Epidermal melanocyte (primary cell): Measurements from ENCODE around the gene DCLK2.

Experiments used
- DNase-seq: peaks from one replicate; pipeline ENCODE4 v3.0.0; 2011; ENCODE audit warnings: low spot score; ENCODE audit not compliant: insufficient read length

The DCLK2 gene

DNA sequence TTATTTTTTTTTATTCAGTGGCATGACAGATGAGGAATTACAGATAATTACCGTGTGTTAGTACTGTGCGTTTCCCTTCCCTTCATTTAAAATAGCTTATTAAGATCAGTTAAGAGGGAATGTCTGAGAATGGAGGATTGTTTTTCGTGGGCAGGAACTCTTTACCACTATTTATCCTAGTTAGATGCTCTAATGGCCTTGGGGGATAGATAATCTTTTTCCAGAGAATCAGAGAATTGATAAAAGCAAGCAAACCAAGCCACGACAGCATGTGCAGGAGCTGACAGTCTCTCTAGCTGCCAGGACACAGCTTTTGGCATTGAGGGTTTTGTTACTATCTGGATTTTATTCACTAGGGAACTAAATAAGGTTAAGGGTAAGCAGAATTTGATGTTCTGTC, 128.7 kb downstream of the DCLK2 start:
- no peak for DNase-seq

DNA sequence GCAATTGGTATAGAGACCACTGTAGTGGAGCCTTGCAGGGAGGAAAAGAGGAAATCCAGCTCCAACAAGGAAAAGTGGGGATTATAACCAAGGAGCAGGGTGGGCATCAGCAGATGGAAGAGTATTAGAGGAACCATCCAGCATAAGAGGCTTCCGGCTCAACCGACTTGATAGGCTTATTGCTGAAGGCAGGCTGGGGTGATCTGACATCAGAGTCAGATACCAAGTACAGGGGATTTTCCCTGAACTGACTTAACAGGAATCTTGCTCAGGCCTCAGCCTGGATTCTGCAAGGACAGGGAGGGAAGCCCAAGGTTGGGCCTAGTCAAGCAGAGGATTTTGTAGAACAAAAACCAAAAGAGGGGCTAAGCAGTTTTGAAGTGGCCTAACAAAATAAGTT, 129.6 kb downstream of the DCLK2 start:
- DNase-seq: no peak

DNA sequence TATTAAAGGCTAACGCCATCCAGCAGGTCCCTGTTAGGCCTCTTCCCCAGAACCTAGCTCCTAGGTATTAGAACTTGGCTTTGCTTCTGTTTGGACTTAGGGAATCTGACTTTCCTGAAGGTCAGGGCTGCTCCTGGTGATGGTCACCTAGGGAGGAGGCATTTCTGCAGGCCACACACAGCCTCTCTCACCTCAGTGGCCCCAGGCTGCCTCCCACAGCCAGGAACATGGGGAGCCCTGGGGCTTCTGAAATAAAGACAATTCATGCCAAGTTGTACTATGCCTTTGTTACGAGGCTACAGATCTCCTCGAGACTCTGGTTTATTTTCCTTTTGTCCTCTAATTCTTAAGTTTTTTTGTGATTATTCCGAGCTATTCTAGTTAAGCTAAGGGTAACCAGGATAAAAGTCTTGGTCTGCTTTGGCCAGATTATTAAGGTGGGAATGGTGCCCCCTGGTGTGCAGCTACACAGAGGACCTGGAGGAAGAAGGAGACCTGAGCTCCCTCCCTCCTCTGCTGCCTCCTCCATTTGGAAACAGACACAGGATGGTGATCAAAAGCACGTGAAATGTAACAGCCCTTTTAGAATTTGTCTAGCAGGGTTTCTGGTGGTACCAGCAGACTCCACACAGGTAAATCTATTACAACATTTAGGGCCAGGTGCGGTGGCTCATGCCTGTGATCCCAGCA, 131.0 kb downstream of the DCLK2 start:
- no peak for DNase-seq

DNA sequence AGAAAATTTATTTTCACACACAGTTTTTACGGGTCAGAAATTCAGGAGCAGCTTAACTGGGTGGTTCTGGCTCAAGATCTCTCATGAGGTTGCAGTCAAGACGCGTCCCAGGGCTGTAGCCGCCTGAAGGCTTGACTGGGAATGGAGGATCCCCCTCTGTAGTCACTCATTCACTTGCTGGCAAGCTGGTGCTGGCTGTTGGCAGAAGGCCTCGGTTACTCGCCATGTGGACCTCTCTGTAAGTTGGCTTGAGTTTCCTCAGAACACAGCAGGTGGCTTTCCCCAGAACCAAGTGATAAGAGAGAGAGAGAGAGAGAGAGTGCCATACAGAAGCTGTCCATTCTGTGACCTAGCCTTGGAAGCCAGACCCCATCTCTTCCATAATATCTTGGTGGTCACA, 132.8 kb downstream of the DCLK2 start:
- no peak for DNase-seq

DNA sequence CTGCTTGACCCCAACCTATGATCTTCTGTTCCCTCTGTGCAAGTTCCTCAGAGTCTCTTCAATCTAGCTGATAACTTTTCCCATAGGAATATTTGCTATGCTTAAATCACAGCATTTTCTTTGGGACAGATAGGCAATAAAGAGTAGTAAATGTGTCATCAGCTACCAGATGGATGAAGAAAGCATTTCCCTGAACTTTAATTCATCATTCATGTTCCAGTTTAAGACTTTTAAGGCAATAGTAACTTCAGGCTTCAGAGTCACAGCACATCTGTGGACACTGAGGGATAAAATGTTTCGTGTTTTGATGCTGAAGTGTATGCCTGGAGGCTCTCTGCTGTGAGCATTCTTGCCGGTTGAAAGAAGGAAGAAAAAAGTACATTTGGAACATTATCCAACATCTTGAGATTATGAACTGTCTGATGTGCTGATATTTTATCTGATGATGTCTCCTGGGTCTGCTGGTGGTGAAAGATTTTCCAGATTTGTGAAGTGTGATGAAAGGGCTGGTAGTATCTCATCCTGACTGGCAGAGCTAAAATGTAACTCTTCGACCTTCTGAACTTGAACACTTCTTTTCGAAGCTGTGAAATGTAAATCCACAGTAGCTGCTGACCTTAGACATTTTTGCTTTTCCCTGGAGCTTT, 133.7 kb downstream of the DCLK2 start:
- DNase-seq: no peak

DNA sequence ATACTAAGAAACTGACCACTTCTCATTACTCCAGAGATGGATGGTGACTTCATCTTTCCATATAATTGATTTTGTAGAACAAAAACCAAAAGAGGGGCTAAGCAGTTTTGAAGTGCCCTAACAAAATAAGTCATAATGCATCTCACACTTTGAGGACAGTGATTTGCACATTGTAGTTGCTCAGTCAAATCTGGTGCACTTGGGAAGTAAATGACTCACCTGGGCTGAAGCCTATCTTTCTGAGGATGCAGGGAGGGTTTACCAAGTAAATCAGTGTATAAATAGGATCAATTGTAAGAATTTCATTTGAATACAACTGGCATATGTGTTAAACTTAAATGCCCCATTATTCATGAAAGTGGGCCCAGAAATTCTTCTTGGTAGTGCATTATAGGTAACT, 134.2 kb downstream of the DCLK2 start:
- DNase-seq: no peak

DNA sequence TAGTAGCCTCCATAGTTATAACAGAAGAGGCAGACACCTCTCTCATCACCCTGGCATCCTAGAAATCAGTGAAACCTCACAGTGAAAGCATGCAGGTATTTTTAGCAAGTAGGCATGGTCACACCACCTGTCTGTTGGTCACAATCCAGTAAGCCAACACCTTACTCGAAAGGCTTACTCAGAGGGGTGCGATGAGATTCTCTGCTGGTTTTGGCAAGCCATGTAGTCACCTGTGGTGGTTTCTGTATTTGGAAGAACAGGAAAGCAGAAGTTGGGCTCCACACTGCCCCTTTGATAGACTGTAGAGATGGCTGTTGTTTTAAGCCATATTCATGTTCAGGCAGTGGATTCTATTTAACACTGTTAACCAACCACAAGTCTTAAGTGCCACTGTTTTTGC, 134.7 kb downstream of the DCLK2 start:
- no peak for DNase-seq

DNA sequence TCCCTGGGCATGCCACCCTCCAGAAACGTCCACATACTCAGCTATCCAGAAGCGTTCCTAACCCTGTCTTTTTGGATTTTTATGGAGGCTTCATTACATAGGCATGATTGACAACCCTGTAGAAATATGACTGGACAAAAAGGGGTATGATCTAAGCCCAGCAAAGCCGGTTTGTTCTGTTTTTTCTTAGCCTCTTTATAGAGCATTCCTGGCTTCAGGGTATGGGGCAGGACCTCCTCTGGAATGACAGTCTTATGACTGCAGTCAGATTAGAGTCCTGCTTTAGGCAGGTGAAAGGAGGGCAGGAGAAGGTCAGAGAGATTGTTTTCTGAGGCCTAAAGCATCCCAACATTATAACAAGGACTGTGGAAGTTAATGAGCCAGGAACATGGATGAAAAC, 137.4 kb downstream of the DCLK2 start:
- no peak for DNase-seq

DNA sequence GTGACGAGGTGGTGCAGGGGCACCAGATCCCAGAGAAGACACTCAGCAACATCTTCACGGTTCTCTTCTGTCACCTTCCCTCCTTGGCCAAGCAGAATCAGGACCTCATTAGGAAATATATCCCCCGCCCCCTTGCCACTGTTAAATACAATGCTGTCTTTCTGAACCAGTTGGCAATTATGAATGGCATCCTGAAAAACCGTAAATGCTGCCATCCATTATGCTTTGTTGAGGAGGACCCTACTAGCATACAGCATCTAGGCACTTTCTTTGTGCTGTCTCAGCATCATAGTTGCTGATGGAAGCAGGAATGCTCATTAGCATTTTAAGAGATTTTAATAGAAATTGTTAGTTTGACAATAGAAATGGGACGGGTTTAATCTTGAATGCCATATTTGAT, 138.5 kb downstream of the DCLK2 start:
- no peak for DNase-seq

DNA sequence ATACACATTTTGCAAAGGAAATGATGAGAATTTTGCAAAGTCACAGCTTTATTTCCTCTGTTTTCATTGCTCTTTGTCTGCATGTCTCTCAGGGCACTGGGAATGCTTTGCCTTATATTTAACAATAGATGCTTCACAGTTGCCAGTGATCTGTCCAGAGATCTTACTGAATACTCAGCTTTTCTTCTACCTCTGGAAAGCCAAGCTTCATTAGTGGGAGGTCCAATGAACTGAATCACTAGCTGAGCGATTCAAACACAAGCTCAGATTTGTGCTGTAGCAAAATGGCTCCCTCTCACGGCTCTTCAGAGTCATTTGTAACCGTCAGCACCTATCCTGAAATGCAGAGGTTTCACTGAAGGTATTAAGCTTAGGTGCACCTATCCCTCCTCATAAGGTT, 138.9 kb downstream of the DCLK2 start:
- no peak for DNase-seq

DNA sequence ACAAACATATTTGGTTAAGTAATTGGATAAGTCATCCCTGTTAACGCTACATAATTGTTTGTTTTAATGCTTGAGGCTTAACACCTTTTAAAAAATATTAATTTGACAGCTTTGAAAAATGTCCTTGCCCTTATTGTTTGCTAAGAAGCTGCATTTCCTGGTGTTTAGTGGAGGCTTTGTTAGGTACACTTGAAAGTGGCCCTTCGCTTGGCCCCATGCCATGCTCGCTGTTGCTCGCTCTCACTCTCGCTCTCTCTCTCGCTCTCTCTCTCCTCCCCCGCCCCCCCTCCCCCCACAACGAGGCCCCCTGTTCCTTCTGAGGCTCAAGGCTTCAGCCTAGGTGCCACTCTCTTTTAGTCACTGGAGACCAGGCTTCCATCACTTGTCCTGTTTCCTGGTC, 139.6 kb downstream of the DCLK2 start:
- no peak for DNase-seq

DNA sequence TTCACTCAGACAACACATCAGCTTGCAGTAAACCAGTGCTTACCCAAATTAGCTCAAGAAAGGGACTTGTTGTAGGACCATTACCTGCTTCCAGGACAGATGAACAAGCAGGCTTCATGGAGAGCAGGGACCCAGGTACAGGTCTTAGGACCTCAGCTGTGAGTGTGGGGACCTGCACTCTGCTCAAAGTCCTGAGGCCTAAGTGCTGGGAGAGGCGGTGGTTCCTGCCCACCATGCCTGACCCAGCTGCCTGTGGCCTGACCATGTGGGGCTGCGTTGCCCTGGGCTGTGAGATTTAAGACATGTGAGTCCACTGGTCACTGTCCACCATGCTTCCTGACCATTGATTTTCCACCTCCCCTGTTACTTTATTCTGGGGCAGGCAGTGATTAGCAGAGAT, 140.2 kb downstream of the DCLK2 start:
- no peak for DNase-seq

DNA sequence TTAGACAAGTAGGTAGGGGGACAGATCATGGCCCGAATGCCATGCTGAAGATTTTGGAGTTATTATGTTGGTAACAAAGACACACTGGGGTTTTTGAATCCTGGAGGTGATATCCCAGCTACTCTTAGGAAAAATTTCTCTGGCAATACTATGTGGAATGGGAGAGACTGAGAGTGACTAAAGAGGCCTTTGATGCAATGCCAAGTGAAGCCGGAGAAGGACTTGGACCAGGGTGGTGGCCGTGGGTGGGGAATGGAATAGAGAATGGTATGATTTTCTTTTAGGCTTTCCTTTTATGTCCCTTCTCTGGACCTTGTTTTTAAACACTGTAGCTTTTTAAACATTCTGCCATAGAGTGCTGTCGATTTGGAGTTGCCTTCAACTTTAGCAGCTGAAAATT, 141.6 kb downstream of the DCLK2 start:
- DNase-seq: no peak

DNA sequence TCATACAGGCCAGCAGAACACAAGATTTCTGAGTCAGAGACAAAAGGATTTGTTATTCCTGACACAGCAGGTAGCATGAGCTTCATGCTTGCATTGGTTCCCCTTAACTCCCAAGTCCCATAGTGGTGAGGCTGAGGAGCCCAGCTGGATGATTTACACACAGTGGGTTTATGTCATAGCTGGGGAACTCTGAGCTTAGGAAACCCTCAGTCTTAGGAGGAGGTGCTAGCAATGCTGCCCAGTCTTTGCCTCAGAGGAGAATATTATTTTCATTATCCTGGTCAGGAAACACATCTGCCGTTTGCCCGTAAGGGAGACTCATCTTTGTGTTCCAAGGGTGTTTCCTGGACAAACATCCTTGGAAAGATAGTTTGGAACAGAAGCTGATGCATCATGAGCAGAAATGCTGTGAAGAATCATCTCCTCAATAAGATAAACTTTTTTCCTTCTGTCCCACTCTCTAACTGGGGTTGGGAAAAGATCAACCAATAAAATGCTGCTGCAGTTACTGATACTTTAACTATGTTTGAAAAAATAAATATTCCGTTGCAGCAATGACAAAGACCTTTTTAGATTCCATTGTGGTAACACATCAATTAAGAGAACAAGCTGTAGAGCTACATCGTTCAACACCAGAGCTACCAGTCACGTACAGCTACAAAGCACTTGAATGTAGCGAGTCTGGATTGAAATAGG, 146.8 kb downstream of the DCLK2 start:
- no peak for DNase-seq

DNA sequence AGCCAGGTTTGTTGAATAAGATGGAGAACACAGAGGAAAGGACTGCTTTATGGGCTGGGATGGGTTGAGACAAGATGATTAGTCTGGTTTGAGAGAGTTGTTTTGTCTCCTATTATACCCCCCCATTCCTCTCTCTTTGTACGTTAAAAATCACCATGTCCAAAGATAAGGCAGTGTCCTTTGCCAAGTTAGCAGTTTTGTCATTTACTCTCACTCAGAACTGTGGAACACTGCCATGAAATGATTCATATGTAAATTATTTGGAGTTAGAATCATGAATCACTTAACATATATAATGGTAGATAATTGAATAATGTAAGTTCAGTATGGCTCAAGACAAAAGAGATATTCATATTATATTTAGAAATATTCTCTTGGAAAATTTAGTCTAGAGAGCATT, 151.3 kb downstream of the DCLK2 start:
- no peak for DNase-seq

DNA sequence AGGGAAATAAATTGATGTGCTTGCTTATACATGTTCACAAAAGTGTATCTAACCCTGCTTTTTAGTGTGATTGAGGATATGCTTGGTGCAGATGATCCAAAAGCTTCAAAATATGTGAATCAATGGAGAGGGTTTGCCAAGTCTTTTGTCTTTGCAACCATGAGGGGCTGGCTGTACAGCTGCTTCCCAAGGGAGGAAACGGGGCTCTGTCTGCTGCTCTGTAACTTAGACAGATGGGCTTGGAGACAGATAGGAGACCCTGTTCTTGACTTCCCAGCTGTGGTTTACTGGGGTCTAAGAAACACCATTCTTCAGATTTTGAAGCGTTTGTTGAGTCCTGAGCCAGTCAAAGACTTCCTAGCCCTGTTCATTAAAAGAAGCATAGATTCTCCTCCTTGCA, 152.3 kb downstream of the DCLK2 start:
- DNase-seq: no peak

DNA sequence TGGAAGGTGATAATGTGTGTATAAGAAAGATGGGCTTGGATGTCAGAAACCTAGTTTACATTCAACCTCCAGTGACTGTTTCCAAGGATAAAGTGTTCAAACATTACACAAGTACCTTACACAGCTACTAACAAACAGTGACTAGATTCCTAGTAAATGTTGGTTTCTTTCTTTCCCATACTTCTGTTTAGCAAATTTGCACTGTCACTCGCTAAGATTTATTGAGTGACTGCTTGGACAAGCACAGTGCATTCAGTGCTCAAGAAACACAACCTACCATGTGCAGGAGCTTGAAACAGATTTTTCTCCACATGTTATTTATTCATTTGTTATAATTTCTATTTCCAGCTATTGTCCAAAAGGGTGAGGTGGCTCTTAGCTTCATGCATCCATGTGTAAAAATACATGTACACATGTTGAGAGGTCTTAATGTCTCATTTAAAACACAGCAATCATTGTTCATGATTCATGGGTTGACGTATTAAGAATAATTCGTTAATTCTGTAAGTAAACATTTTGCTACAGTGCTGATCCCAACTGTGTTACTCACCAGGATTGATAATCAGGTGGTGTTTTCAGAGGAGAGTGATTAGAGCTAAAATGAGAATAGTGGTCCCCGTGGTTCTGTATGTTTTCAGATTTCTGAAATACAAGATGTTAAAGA, 153.0 kb downstream of the DCLK2 start:
- no peak for DNase-seq

DNA sequence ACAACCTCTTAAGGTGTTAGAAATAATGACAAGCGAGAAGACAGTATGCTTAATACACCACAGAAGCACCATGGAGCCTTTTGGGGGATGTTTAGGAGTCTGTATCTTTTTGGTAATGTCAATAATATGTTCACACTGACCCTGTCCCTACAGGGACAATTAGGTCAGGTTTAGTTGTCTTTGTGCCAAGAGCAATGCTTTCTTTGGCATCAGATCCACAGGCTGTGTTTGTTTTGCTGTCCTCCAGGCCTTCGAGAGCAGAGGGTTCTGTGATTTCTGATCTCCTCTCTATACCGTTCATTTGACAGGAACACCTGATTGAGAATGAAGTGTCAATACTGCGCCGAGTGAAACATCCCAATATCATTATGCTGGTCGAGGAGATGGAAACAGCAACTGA, 153.8 kb downstream of the DCLK2 start:
- no peak for DNase-seq

DNA sequence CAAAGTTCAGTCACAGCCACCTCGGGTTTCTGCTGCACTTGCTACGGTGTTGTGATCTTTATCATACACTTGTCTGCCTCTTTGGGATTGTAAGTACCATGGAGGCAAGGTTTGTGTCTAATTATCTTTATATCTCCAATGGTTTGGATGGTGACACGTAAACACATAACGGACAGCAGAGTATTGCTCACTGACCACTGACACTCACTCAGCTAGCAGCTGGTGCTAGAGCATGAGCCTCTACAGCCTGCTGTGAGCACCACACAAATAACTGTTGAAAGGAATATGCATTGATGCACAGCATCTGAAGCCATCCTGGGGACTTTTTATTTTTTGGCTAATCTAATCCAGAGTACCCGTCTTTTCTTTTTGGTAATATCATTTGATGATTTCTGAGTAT, 156.0 kb downstream of the DCLK2 start:
- no peak for DNase-seq

DNA sequence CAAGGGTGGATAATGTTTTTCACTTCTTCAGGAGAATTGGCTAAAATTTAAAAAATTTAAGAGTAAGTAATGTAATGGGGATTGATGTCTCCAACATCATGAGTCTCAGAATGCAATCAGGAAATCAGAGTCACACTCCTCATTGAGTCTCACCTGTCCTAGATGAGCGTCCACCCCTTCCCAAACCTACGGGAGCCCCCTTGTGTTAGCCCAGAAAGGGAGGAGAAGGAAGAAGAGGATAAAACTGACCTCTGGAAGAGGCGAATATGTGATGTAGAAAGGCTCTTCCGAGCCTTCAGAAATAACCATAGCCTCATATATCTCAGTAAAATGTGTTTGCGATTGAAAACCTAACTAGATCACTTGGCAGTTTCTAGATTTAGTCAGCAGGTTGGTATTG, 157.1 kb downstream of the DCLK2 start:
- no peak for DNase-seq

DNA sequence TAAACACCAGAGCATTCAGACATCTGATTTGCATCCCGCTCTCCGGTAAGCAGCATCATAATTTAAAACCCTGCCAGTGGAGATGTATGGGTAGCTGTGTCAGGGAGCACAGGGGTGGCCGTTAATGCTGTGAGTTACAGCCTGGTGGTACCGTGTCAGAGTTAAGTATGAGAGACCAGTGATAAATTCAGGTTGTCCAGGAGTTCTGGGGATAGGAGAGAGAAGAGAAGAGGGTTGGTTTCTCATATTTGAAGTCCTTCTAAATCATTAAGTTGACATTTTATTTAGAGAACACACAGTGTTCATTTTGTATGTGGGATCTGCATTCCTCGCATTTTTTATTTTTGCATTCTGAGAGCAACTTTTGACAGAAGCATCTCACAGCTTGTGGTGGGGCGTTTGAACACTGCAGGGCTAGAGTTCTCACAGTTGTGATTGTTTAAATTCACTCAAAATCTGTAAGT, 157.6 kb downstream of the DCLK2 start:
- no peak for DNase-seq

DNA sequence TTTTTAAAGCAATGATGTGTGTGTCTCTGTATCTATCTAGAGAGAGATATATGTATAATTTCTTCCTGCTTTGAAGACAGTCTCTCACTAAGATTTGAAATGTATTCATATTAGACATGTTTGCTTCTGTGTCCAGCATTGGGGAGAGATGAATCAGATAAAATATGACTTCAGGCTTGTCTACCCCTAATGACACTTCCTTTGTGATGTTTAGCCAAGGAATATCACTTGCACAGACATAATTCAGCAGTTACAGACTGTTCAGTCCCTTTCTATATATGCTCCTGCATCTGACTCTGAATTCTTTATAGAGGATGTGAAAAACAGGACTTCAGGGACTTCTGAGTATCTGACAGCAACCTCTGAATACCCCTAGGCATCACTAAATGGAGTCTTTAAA, 158.4 kb downstream of the DCLK2 start:
- DNase-seq: no peak
